ENCODE results near the gene PFDN6. TPM values are rescaled to one million over a fixed set of nuclear protein-coding genes. Genes with fewer than 3 reads are reported as not detected.
A peak's percentile ranks its signal among the peaks of the same experiment; 100 is the strongest.

PFDN6 gene
- total and polyA plus RNA-seq, 9 of the 15 experiments (the other 6 are each of a cell fraction or from before 2014, with no cell fraction given), result 6.8 to 475 (median 216) TPM

DNA sequence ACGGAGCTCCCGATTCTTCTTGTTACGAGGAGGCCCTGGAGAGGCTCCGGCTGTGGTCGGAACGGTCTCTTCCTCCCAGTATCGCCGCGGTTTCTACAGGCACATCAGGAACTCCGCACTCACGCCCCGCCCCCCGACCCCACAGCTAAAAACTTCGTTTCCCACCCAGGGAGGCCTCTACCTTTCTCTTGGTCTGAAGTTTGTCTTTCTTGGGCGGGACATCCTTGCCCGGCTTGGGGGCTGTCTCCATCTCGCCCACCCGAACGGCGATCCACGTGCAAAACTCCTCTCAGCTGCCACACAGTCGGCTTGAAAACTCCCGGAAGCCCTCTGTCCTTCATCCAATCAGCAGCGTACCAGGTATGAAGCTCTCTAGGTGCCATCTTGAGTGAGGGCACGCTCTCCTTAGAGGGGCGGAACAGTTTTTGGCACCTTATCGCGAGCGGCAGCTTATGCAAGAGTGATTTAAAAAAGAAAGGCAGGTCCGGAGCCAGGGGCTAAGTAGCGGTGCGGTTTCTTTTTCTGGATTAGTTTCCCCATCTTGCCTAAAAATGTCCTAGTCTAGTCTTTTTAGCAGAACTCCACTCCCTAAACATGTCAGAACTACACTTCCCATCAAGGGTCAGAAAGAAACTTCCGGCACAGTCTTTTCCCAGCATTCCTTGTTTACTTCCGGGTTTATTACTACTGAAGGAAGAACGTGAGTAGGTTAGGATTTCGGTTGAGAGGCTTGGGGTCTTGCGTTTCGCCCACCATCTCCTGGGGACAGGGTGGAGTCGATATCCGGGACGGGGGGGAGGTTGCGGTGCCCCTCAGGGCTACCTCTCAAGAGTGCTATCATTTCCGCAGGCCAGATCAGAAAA is at the start of gene PFDN6, which contains the start of gene WDR46 (continued):
- TF ChIP-seq, protein P1, sequence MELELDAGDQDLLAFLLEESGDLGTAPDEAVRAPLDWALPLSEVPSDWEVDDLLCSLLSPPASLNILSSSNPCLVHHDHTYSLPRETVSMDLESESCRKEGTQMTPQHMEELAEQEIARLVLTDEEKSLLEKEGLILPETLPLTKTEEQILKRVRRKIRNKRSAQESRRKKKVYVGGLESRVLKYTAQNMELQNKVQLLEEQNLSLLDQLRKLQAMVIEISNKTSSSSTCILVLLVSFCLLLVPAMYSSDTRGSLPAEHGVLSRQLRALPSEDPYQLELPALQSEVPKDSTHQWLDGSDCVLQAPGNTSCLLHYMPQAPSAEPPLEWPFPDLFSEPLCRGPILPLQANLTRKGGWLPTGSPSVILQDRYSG (tag; conservative IDR thresholded peaks at IDR 0.05; ENCODE audit: low read depth), result peak; percentile 89
- TF ChIP-seq NUFIP1 (IDR thresholded peaks at IDR 0.05; ENCODE audit: partially characterized antibody), result no peak
- 0 out of 2 replicates have a peak, but pooled peaks have one; percentile 76 for TF ChIP-seq SMAD3 (CRISPR knock-in tag; conservative IDR thresholded peaks at IDR 0.05)
- TF ChIP-seq HEY1 (CRISPR knock-in tag; IDR thresholded peaks at IDR 0.05; ENCODE audit: borderline replicate concordance), result peak; percentile 53; the same call in 1 of the 2 replicates
- no peak for TF ChIP-seq HOXB6 (CRISPR knock-in tag; IDR thresholded peaks at IDR 0.05; ENCODE audit: borderline replicate concordance)
- peak; percentile 68 for TF ChIP-seq POLR2G (IDR thresholded peaks at IDR 0.05; ENCODE audit: low read depth, low read length)
- peak; percentile 97 for TF ChIP-seq DIDO1 (tag; IDR thresholded peaks at IDR 0.05; ENCODE audit: low read depth)
- peak; percentile 89 for TF ChIP-seq ETV1 (tag; conservative IDR thresholded peaks at IDR 0.05; ENCODE audit: low read depth)
- peak; percentile 93 for TF ChIP-seq HCFC1 (IDR thresholded peaks at IDR 0.05; ENCODE audit: low read depth, low read length)
- TF ChIP-seq NFIC (IDR thresholded peaks at IDR 0.05), result peak; percentile 12; the same call in 1 of the 2 replicates
- TF ChIP-seq LCOR (CRISPR knock-in tag; IDR thresholded peaks at IDR 0.05), result peak; percentile 86
- TF ChIP-seq NEUROD1 (IDR thresholded peaks at IDR 0.05; ENCODE audit: borderline replicate concordance, low read depth, low read length, partially characterized antibody), result peak; percentile 40
- no peak for TF ChIP-seq BMI1 (IDR thresholded peaks at IDR 0.05; ENCODE audit: low read length)
- TF ChIP-seq ZNF175 (CRISPR knock-in tag; IDR thresholded peaks at IDR 0.05; ENCODE audit: low read depth), result peak; percentile 76; the same call in 1 of the 2 replicates
- TF ChIP-seq, protein P2, sequence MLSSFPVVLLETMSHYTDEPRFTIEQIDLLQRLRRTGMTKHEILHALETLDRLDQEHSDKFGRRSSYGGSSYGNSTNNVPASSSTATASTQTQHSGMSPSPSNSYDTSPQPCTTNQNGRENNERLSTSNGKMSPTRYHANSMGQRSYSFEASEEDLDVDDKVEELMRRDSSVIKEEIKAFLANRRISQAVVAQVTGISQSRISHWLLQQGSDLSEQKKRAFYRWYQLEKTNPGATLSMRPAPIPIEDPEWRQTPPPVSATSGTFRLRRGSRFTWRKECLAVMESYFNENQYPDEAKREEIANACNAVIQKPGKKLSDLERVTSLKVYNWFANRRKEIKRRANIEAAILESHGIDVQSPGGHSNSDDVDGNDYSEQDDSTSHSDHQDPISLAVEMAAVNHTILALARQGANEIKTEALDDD (IDR thresholded peaks at IDR 0.05), result 0 out of 2 replicates have a peak, but pooled peaks have one; percentile 14
- no peak for TF ChIP-seq ARHGAP35 (IDR thresholded peaks at IDR 0.05; ENCODE audit: partially characterized antibody)
- peak; percentile 99 to 100 for TF ChIP-seq FOXK2 (conservative IDR thresholded peaks at IDR 0.05 in 1 of 2, IDR thresholded peaks at IDR 0.05 in 1 of 2; ENCODE audit: low read depth in 2 of 2)
- TF ChIP-seq, protein P3, sequence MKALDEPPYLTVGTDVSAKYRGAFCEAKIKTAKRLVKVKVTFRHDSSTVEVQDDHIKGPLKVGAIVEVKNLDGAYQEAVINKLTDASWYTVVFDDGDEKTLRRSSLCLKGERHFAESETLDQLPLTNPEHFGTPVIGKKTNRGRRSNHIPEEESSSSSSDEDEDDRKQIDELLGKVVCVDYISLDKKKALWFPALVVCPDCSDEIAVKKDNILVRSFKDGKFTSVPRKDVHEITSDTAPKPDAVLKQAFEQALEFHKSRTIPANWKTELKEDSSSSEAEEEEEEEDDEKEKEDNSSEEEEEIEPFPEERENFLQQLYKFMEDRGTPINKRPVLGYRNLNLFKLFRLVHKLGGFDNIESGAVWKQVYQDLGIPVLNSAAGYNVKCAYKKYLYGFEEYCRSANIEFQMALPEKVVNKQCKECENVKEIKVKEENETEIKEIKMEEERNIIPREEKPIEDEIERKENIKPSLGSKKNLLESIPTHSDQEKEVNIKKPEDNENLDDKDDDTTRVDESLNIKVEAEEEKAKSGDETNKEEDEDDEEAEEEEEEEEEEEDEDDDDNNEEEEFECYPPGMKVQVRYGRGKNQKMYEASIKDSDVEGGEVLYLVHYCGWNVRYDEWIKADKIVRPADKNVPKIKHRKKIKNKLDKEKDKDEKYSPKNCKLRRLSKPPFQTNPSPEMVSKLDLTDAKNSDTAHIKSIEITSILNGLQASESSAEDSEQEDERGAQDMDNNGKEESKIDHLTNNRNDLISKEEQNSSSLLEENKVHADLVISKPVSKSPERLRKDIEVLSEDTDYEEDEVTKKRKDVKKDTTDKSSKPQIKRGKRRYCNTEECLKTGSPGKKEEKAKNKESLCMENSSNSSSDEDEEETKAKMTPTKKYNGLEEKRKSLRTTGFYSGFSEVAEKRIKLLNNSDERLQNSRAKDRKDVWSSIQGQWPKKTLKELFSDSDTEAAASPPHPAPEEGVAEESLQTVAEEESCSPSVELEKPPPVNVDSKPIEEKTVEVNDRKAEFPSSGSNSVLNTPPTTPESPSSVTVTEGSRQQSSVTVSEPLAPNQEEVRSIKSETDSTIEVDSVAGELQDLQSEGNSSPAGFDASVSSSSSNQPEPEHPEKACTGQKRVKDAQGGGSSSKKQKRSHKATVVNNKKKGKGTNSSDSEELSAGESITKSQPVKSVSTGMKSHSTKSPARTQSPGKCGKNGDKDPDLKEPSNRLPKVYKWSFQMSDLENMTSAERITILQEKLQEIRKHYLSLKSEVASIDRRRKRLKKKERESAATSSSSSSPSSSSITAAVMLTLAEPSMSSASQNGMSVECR (CRISPR knock-in tag; IDR thresholded peaks at IDR 0.05), result peak; percentile 98
- peak; percentile 92 for TF ChIP-seq ZNF644 (tag; IDR thresholded peaks at IDR 0.05; ENCODE audit: low read depth)
- peak; percentile 94 for TF ChIP-seq C11orf30 (IDR thresholded peaks at IDR 0.05; ENCODE audit: low read depth)
- TF ChIP-seq BHLHE40 (IDR thresholded peaks at IDR 0.05; ENCODE audit: low read length), result peak; percentile 80

Measured in K562 (cell line).